ENCODE data around the gene SLIT1. TPM values are rescaled to one million over a fixed set of nuclear protein-coding genes. Genes with fewer than 3 reads are reported as not detected.
"Not testable (repeated sequence)": the region's sequence is repeated elsewhere in the genome, so short reads cannot be mapped to it uniquely, and the experiment has no call there.

Gene SLIT1
- total RNA-seq, 1 donor from 2014 or later = not detected

DNA sequence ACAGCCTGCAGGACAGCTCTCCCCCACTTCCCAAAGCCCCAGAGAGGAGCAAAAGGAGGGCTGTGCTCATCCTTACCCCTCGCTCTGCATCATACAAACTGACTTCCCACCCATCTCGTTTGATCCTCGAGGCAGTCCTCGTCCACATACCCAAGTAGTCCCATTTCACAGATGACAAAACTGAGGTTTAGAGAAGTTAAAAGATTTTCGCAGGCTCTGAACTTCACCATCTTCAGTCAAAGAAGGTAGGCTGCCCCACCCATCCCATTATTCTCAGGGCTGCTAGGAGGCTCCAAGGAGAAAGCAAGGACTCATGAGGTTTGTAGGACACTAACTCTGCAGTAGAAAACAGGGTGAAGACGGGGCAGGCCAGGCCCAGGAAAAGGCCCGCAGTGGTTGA, 147.1 kb downstream of the SLIT1 start:
- intact Hi-C loops (cut with DNase I) = loop anchor here (5.0 kb wide), 1 partner anchor 126 kb away; no protein-coding TSS in a partner anchor
- TF ChIP-seq, protein P1, sequence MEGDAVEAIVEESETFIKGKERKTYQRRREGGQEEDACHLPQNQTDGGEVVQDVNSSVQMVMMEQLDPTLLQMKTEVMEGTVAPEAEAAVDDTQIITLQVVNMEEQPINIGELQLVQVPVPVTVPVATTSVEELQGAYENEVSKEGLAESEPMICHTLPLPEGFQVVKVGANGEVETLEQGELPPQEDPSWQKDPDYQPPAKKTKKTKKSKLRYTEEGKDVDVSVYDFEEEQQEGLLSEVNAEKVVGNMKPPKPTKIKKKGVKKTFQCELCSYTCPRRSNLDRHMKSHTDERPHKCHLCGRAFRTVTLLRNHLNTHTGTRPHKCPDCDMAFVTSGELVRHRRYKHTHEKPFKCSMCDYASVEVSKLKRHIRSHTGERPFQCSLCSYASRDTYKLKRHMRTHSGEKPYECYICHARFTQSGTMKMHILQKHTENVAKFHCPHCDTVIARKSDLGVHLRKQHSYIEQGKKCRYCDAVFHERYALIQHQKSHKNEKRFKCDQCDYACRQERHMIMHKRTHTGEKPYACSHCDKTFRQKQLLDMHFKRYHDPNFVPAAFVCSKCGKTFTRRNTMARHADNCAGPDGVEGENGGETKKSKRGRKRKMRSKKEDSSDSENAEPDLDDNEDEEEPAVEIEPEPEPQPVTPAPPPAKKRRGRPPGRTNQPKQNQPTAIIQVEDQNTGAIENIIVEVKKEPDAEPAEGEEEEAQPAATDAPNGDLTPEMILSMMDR (IDR thresholded peaks at IDR 0.05) = no peak
- Histone ChIP-seq H3K27me3 (no peaks in the 10 kb centered on the region), H3K27ac (no peak overlapping the region), H3K36me3 (no peaks in the 10 kb centered on the region), H3K4me3 (no peak overlapping the region), H3K9me3 (no peaks in the 10 kb centered on the region), H3K4me1 (no peaks in the 10 kb centered on the region)
- no peak for DNase-seq (ENCODE audit: low spot score in 2 of 2)

DNA sequence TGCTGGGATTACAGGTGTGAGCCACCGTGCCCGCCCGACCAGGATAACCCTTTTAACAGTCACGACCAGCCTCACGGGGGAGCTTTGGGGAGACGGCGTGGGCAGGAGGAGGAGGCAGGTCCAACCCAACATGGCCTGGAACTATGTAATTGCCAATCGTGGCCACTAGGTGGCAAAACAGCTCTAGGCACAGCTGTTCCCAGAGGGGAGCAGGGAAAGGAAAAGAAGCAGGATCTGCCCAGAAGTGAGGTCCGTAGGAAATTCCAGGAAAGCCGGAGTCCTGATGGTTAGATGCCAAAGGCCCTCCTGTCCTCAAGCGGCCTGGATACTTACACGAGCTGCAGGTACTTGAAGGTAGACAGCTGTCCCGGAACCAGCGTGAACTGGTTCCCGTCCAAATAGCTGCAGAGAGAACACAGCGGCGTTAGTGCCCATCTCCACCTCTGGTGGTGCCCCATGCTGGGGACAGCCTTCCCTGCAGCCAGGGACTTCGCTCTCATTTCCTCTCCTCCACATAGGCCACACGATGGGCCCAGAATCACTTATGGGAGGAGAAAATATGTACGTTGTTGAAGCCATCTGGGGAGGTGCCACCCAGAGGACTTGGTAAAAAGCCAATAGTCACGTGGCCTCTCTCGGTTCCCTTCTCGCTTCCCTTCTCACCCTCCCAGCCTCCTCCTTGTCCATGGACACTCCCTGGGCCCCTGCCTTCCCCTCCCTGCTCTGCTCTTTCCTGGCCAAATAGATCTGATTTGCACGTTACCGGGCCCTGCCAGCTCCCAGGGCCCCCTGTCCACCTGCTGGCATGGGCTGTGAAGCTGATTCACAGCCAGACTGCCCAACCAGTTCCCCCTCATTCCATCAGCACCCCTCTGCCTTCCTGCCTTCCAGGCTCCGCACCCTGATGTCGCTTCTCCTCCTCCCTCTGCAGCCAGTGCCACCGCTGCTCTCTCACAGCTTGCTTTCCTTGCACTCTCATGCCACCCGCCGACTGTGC, 148.1 kb downstream of the SLIT1 start:
- Histone ChIP-seq H3K27me3 (no peaks in the 10 kb centered on the region), H3K4me1 (no peaks in the 10 kb centered on the region), H3K9me3 (no peaks in the 10 kb centered on the region), H3K27ac (no peak overlapping the region), H3K36me3 (no peaks in the 10 kb centered on the region), H3K4me3 (peak overlapping the region; percentile 44 to 63)
- intact Hi-C loops (cut with DNase I) = loop anchor here (5.0 kb wide), 1 partner anchor 125 kb away; no protein-coding TSS in a partner anchor
- TF ChIP-seq, protein P1 (IDR thresholded peaks at IDR 0.05) = peak; percentile 78 to 90 (median 87)
- peak in 1 of 2 donors; percentile 87 for DNase-seq (ENCODE audit: low spot score in 2 of 2)

DNA sequence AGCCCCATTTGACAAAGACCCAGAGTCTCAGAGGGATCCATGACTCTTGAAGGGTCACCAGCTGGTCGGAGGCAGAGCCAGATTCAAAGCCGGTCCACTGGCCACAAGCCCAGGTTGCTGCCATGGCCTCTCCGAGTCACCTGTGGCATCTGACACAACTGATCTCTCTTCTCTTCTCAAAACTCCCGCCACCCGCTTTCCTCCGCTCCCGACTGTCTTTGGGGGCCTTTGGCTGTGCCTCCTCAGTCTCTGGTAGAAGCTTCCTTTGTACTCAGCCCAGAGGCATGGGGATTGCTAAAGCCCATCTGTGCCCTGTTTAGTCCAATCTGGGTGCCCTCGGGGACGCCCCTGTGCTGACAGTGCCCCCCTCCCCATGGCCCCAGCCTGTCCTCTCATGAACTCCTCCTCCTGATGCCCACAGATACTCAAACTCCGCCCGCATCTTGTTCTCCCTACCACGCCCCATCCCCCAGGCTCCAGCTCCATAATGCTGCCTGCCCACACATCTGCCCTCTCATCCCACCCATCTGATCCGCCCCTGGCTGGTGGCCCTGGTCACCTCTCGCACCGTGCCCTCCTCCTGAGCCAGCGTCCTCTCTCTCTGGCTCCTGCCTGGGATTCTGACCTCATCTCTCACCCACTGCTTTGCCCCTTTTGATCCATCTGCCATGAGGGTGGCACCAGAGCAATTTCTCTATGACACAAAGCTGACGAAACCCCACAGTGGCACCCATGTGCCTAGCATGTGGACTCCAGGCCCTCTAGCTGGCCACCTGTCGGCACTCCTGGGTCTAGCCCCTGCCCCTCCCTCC, 150.6 kb downstream of the SLIT1 start:
- no peak overlapping the region for H3K4me3 ChIP-seq
- TF ChIP-seq, protein P1 (IDR thresholded peaks at IDR 0.05) = no peak
- H3K27ac ChIP-seq = no peak overlapping the region
- H3K36me3 ChIP-seq = no peaks in the 10 kb centered on the region
- no peaks in the 10 kb centered on the region for H3K27me3 ChIP-seq
- intact Hi-C loops (cut with DNase I) = loop anchor here (5.0 kb wide), 1 partner anchor 123 kb away; no protein-coding TSS in a partner anchor
- no peaks in the 10 kb centered on the region for H3K9me3 ChIP-seq
- H3K4me1 ChIP-seq = no peaks in the 10 kb centered on the region
- DNase-seq (ENCODE audit: low spot score in 2 of 2) = no peak

DNA sequence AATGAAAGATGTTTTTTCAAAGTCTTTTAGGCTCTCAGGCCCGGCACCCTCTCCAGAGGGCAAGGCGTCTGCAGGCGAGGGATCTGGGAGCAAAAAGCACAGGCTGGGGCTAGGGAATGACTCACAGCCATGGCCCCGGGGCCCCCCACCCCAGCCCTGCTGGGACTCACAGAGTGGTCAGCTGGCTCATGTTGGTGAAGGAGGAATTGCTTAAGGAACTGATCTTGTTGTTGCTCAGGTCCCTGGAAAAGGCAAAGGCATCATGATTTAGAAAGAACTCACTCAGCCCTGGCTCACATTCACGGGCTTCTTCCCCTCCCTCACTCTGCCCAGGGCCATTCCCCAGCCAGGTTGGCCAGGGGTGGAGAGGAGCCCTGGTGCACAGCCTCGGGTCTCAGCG, 151.5 kb downstream of the SLIT1 start:
- TF ChIP-seq, protein P1 (IDR thresholded peaks at IDR 0.05) = no peak
- no peaks in the 10 kb centered on the region for H3K9me3 ChIP-seq
- no peaks in the 10 kb centered on the region for H3K36me3 ChIP-seq
- no peaks in the 10 kb centered on the region for H3K4me1 ChIP-seq
- no peak overlapping the region for H3K4me3 ChIP-seq
- DNase-seq (ENCODE audit: low spot score in 2 of 2) = no peak
- H3K27ac ChIP-seq = no peak overlapping the region
- H3K27me3 ChIP-seq = no peaks in the 10 kb centered on the region
- intact Hi-C loops (cut with DNase I) = no loop called here

DNA sequence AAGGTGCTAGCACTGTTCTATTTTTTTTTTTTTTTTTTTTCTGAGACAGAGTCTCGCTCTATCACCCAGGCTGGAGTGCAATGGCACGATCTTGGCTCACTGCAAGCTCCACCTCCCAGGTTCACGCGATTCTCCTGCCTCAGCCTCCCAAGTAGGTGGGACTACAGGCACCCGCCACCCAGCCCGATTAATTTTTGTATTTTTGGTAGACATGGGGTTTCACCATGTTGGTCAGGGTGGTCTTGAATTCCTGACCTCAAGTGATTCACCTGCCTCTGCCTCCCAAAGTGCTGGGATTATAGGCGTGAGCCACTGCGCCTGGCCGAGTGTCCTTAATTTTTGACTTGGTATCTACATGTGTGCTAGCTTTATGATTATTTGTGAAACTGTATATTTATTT, 151.9 kb downstream of the SLIT1 start:
- H3K9me3 ChIP-seq; H3K36me3 ChIP-seq; H3K4me3 ChIP-seq; DNase-seq (ENCODE audit: low spot score in 2 of 2); intact Hi-C loops (cut with DNase I); H3K27ac ChIP-seq; H3K4me1 ChIP-seq; H3K27me3 ChIP-seq: not testable (repeated sequence)
